ENCODE measurements around the gene PMM2. TPM values are rescaled to one million over a fixed set of nuclear protein-coding genes. Genes with fewer than 3 reads are reported as not detected.
A peak's percentile ranks its signal among the peaks of the same experiment; 100 is the strongest.

PMM2 gene
- total and polyA plus RNA-seq, 9 of the 15 experiments (the other 6 are each of a cell fraction or from before 2014, with no cell fraction given), result 5.6 to 42.7 (median 25.9) TPM

- TF ChIP-seq NR2C1 (IDR thresholded peaks at IDR 0.05), result peak; percentile 96
- TF ChIP-seq NR2C1 (tag; IDR thresholded peaks at IDR 0.05), result peak; percentile 97
- TF ChIP-seq JUNB (CRISPR knock-in tag; conservative IDR thresholded peaks at IDR 0.05), result no peak
- TF ChIP-seq, protein P1, sequence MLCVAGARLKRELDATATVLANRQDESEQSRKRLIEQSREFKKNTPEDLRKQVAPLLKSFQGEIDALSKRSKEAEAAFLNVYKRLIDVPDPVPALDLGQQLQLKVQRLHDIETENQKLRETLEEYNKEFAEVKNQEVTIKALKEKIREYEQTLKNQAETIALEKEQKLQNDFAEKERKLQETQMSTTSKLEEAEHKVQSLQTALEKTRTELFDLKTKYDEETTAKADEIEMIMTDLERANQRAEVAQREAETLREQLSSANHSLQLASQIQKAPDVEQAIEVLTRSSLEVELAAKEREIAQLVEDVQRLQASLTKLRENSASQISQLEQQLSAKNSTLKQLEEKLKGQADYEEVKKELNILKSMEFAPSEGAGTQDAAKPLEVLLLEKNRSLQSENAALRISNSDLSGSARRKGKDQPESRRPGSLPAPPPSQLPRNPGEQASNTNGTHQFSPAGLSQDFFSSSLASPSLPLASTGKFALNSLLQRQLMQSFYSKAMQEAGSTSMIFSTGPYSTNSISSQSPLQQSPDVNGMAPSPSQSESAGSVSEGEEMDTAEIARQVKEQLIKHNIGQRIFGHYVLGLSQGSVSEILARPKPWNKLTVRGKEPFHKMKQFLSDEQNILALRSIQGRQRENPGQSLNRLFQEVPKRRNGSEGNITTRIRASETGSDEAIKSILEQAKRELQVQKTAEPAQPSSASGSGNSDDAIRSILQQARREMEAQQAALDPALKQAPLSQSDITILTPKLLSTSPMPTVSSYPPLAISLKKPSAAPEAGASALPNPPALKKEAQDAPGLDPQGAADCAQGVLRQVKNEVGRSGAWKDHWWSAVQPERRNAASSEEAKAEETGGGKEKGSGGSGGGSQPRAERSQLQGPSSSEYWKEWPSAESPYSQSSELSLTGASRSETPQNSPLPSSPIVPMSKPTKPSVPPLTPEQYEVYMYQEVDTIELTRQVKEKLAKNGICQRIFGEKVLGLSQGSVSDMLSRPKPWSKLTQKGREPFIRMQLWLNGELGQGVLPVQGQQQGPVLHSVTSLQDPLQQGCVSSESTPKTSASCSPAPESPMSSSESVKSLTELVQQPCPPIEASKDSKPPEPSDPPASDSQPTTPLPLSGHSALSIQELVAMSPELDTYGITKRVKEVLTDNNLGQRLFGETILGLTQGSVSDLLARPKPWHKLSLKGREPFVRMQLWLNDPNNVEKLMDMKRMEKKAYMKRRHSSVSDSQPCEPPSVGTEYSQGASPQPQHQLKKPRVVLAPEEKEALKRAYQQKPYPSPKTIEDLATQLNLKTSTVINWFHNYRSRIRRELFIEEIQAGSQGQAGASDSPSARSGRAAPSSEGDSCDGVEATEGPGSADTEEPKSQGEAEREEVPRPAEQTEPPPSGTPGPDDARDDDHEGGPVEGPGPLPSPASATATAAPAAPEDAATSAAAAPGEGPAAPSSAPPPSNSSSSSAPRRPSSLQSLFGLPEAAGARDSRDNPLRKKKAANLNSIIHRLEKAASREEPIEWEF (CRISPR knock-in tag; IDR thresholded peaks at IDR 0.05), result no peak
- no peak for TF ChIP-seq ZNF699 (CRISPR knock-in tag; IDR thresholded peaks at IDR 0.05; ENCODE audit: insufficient replicate concordance)
- peak; percentile 90 for TF ChIP-seq SUPT5H (IDR thresholded peaks at IDR 0.05)
- peak; percentile 68 for TF ChIP-seq PHF20 (IDR thresholded peaks at IDR 0.05; ENCODE audit: partially characterized antibody)
- TF ChIP-seq FOXA3 (CRISPR knock-in tag; conservative IDR thresholded peaks at IDR 0.05 in 1 of 2, IDR thresholded peaks at IDR 0.05 in 1 of 2), result peak in 1 of 2 experiments; percentile 31; a peak in 1 of 4 replicates
- peak; percentile 24 for TF ChIP-seq CHD1 (IDR thresholded peaks at IDR 0.05; ENCODE audit: low read length)
- no peak for TF ChIP-seq U2AF1 (optimal IDR thresholded peaks at IDR 0.05; ENCODE audit: low read depth, low read length)
- no peak for TF ChIP-seq BCL6 (CRISPR knock-in tag; IDR thresholded peaks at IDR 0.05)
- TF ChIP-seq TCF3 (CRISPR knock-in tag; IDR thresholded peaks at IDR 0.05), result no peak
- no peak for TF ChIP-seq DACH1 (IDR thresholded peaks at IDR 0.05; ENCODE audit: partially characterized antibody)
- TF ChIP-seq GTF2F1 (IDR thresholded peaks at IDR 0.05; ENCODE audit: low read depth, low read length), result 0 out of 2 replicates have a peak, but pooled peaks have one; percentile 24
- TF ChIP-seq MYC (IDR thresholded peaks at IDR 0.05; ENCODE audit: low read depth, low read length), result peak; percentile 97
- TF ChIP-seq MYC (CRISPR knock-in tag; IDR thresholded peaks at IDR 0.05; ENCODE audit: borderline replicate concordance, low read depth), result peak; percentile 70; the same call in 1 of the 2 replicates
- TF ChIP-seq CREB1 (IDR thresholded peaks at IDR 0.05), result peak; percentile 47; the same call in 1 of the 2 replicates
- TF ChIP-seq CREB1 (CRISPR knock-in tag; IDR thresholded peaks at IDR 0.05), result peak; percentile 77
- TF ChIP-seq, protein P2, sequence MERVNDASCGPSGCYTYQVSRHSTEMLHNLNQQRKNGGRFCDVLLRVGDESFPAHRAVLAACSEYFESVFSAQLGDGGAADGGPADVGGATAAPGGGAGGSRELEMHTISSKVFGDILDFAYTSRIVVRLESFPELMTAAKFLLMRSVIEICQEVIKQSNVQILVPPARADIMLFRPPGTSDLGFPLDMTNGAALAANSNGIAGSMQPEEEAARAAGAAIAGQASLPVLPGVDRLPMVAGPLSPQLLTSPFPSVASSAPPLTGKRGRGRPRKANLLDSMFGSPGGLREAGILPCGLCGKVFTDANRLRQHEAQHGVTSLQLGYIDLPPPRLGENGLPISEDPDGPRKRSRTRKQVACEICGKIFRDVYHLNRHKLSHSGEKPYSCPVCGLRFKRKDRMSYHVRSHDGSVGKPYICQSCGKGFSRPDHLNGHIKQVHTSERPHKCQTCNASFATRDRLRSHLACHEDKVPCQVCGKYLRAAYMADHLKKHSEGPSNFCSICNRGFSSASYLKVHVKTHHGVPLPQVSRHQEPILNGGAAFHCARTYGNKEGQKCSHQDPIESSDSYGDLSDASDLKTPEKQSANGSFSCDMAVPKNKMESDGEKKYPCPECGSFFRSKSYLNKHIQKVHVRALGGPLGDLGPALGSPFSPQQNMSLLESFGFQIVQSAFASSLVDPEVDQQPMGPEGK (CRISPR knock-in tag; IDR thresholded peaks at IDR 0.05; ENCODE audit: borderline replicate concordance), result no peak
- no peak for TF ChIP-seq DPF2 (IDR thresholded peaks at IDR 0.05)
- no peak for TF ChIP-seq KLF16 (IDR thresholded peaks at IDR 0.05)
- TF ChIP-seq MAFG (tag; conservative IDR thresholded peaks at IDR 0.05), result no peak
- TF ChIP-seq MIER1 (IDR thresholded peaks at IDR 0.05; ENCODE audit: low read depth), result no peak
- peak; percentile 96 for TF ChIP-seq GABPA (tag; conservative IDR thresholded peaks at IDR 0.05; ENCODE audit: low read depth)
Observed at GRCh38 chr16:8797364-8798173, at the start of gene PMM2, which contains the start of gene TMEM186 (continued).

All from K562 (cell line).